GM12892 (cell line): ENCODE measurements around the gene PRSS56.

Experiments used
- POLR2A ChIP-seq: IDR thresholded peaks from 2 replicates; pipeline ENCODE4 v1.6.1; 2011; ENCODE audit warnings: low read depth, low read length, control low read depth
- POLR2AphosphoS5 ChIP-seq: IDR thresholded peaks from 2 replicates; pipeline ENCODE4 v1.6.1; 2011; ENCODE audit warnings: low read depth, low read length, control low read depth
- TAF1 ChIP-seq: IDR thresholded peaks from 2 replicates; pipeline ENCODE4 v1.6.1; 2011; ENCODE audit warnings: low read depth, mild to moderate bottlenecking, control low read depth, low read length, borderline replicate concordance

- no peak for TF ChIP-seq TAF1
- TF ChIP-seq POLR2A: no peak
- TF ChIP-seq POLR2AphosphoS5: no peak
Measured at GRCh38 chr2:232529806-232530547, 9.8 kb downstream of the PRSS56 start.
